DND-41 (cell line): ENCODE measurements around the gene CACNA1A.
A peak's percentile ranks its signal among the peaks of the same experiment; 100 is the strongest.
"Not testable (repeated sequence)": the region's sequence is repeated elsewhere in the genome, so short reads cannot be mapped to it uniquely, and the experiment has no call there.

Source experiments
- ATAC-seq: fragments of 200-7000 bp; cut with Tn5 transposase; 3 replicates; pipeline ENCODE4 v1.9.1; 2021; ENCODE audit warnings: low read depth; ENCODE audit not compliant: insufficient read depth
- DNase-seq: peaks from one replicate; pipeline ENCODE4 v3.0.0-alpha.2; 2020
- H2AFZ ChIP-seq: 2 replicates; pipeline ENCODE4 v1.6.0; 2012; ENCODE audit warnings: low read depth, low read length
- H3K27ac ChIP-seq: 2 replicates; pipeline ENCODE4 v1.5.1; 2012; ENCODE audit warnings: low read length, inconsistent platforms
- H3K27me3 ChIP-seq: fragments of 200-600 bp; sonication (generic); 2 replicates; pipeline ENCODE4 v1.6.0; 2012; ENCODE audit warnings: low read length, mild to moderate bottlenecking, inconsistent platforms; ENCODE audit not compliant: insufficient read depth, poor library complexity
- H3K36me3 ChIP-seq: 2 replicates; pipeline ENCODE4 v1.5.1; 2012; ENCODE audit warnings: low read length, inconsistent platforms; ENCODE audit not compliant: insufficient read depth
- H3K4me1 ChIP-seq: 2 replicates; pipeline ENCODE4 v1.5.1; 2012; ENCODE audit warnings: mild to moderate bottlenecking, low read length; ENCODE audit not compliant: insufficient read depth
- H3K4me2 ChIP-seq: 2 replicates; pipeline ENCODE4 v1.6.0; 2012; ENCODE audit warnings: mild to moderate bottlenecking, moderate library complexity, low read length, inconsistent platforms; ENCODE audit not compliant: insufficient read depth
- H3K4me3 ChIP-seq, 2 experiments: fragments of 200-600 bp in 1 of 2; shearing (Covaris generic) in 1 of 2; 2 replicates each; pipeline ENCODE4 v1.5.1; 2012 to 2016; ENCODE audit warnings: inconsistent platforms in 2 of 2, low read length in 2 of 2, mild to moderate bottlenecking in 2 of 2, low read depth in 1 of 2, moderate library complexity in 1 of 2
- H3K79me2 ChIP-seq: 2 replicates; pipeline ENCODE4 v1.6.0; 2012; ENCODE audit warnings: low read length, inconsistent platforms; ENCODE audit not compliant: insufficient read depth
- H3K9ac ChIP-seq: 2 replicates; pipeline ENCODE4 v1.6.0; 2012; ENCODE audit warnings: low read depth, mild to moderate bottlenecking, inconsistent platforms, low read length, moderate library complexity
- H3K9me3 ChIP-seq: 2 replicates; pipeline ENCODE4 v1.5.1; 2012; ENCODE audit warnings: low read length, moderate library complexity, mild to moderate bottlenecking, inconsistent platforms; ENCODE audit not compliant: insufficient read depth, severe bottlenecking
- H4K20me1 ChIP-seq: 2 replicates; pipeline ENCODE4 v1.6.0; 2012; ENCODE audit warnings: low read length; ENCODE audit not compliant: insufficient read depth
- CTCF ChIP-seq: IDR thresholded peaks from 2 replicates; pipeline ENCODE4 v1.5.1; 2012; ENCODE audit warnings: borderline replicate concordance, low read length, moderate library complexity, mild to moderate bottlenecking; ENCODE audit not compliant: poor library complexity, severe bottlenecking; ENCODE audit errors: extremely low read depth
- EZH2 ChIP-seq: IDR thresholded peaks from 3 replicates; pipeline ENCODE4 v1.6.1; 2012; ENCODE audit warnings: borderline replicate concordance, low read depth, mild to moderate bottlenecking, moderate library complexity, low read length, inconsistent platforms; ENCODE audit not compliant: severe bottlenecking

Gene CACNA1A

GRCh38 chr19:13189600-13189999, 316.7 kb downstream of the CACNA1A start:
- Histone ChIP-seq H3K36me3 (no peaks in the 10 kb centered on the region), H3K4me3 (no peak overlapping the region), H3K4me2 (no peak overlapping the region), H3K27me3 (no peaks in the 10 kb centered on the region), H2AFZ (no peak overlapping the region), H3K4me1 (no peaks in the 10 kb centered on the region), H3K9ac (no peak overlapping the region), H3K79me2 (no peaks in the 10 kb centered on the region), H3K27ac (no peak overlapping the region), H4K20me1 (no peaks in the 10 kb centered on the region), H3K9me3 (no peaks in the 10 kb centered on the region)
- no peak for DNase-seq
- ATAC-seq = no peak
- TF ChIP-seq CTCF = no peak
- no peak for TF ChIP-seq EZH2

GRCh38 chr19:13187419-13187818, 318.9 kb downstream of the CACNA1A start:
- DNase-seq (no peak), ATAC-seq (no peak)
- no peaks in the 10 kb centered on the region for H3K4me1 ChIP-seq
- no peaks in the 10 kb centered on the region for H3K36me3 ChIP-seq
- no peak overlapping the region for H3K27ac ChIP-seq
- no peak overlapping the region for H3K9ac ChIP-seq
- no peaks in the 10 kb centered on the region for H3K27me3 ChIP-seq
- H3K4me2 ChIP-seq = no peak overlapping the region
- no peaks in the 10 kb centered on the region for H4K20me1 ChIP-seq
- H2AFZ ChIP-seq = no peak overlapping the region
- no peak overlapping the region for H3K4me3 ChIP-seq
- no peaks in the 10 kb centered on the region for H3K9me3 ChIP-seq
- no peaks in the 10 kb centered on the region for H3K79me2 ChIP-seq
- TF ChIP-seq EZH2 (no peak), CTCF (no peak)

GRCh38 chr19:13186688-13187087, 319.6 kb downstream of the CACNA1A start:
- not testable (repeated sequence) for H3K4me2 ChIP-seq, H2AFZ ChIP-seq, H4K20me1 ChIP-seq, H3K4me3 ChIP-seq, H3K9ac ChIP-seq, H3K9me3 ChIP-seq, H3K79me2 ChIP-seq, H3K36me3 ChIP-seq, ATAC-seq, DNase-seq, H3K27ac ChIP-seq, H3K27me3 ChIP-seq, H3K4me1 ChIP-seq

- H2AFZ ChIP-seq, H3K27ac ChIP-seq, H3K9me3 ChIP-seq, H3K9ac ChIP-seq, H3K4me1 ChIP-seq, H4K20me1 ChIP-seq, H3K4me2 ChIP-seq, H3K4me3 ChIP-seq, H3K27me3 ChIP-seq, H3K36me3 ChIP-seq, H3K79me2 ChIP-seq: not testable (repeated sequence)
- DNase-seq (peak; percentile 53), ATAC-seq (peak; percentile 48; the same call in 1 of the 3 replicates)
Observed at GRCh38 chr19:13185763-13186657, 320.3 kb downstream of the CACNA1A start.

GRCh38 chr19:13184926-13185325, 321.4 kb downstream of the CACNA1A start:
- not testable (repeated sequence) for H4K20me1 ChIP-seq, DNase-seq, H3K4me1 ChIP-seq, H3K36me3 ChIP-seq, ATAC-seq, H3K4me3 ChIP-seq, H3K79me2 ChIP-seq, H3K27ac ChIP-seq, H3K27me3 ChIP-seq, H2AFZ ChIP-seq, H3K9me3 ChIP-seq, H3K4me2 ChIP-seq, H3K9ac ChIP-seq
